ENCODE results near the gene CCDC57.

CCDC57 gene

GRCh38 chr17:82238472-82239201, 26.0 kb upstream of the CCDC57 start:
- peak overlapping the region; percentile 35 for H2AK5ac ChIP-seq (ENCODE audit: low read length, severe bottlenecking)
- no peak overlapping the region for H3K4ac ChIP-seq (ENCODE audit: low read depth in 1 of 2, low read length in 2 of 2)
- peak overlapping the region in 1 of 2 experiments; percentile 34 for H3K23ac ChIP-seq (ENCODE audit: low read length in 2 of 2)
- DNase-seq, result no peak
- no peak overlapping the region for H2AFZ ChIP-seq (ENCODE audit: low read depth, low read length)
- H3K4me3 ChIP-seq (ENCODE audit: insufficient read depth in 1 of 2, low read depth in 1 of 2, low read length in 2 of 2), result no peak overlapping the region
- H3K27me3 ChIP-seq (ENCODE audit: control insufficient read depth in 1 of 2, insufficient read depth in 1 of 2, low read length in 2 of 2), result no peaks in the 10 kb centered on the region
- no peak overlapping the region for H3K9ac ChIP-seq (ENCODE audit: low read length)
- peaks cover 46 to 89% of the 10 kb centered on the region in 2 experiments for H3K36me3 ChIP-seq (ENCODE audit: control insufficient read depth in 1 of 2, insufficient read depth in 2 of 2, low read depth in 1 of 2, low read length in 2 of 2)
- 83% methylated on average over 33 of the region's 33 CpGs for WGBS
- H2BK12ac ChIP-seq (ENCODE audit: low read length in 2 of 2), result no peak overlapping the region
- peaks cover 91% of the 10 kb centered on the region for H3K4me1 ChIP-seq (ENCODE audit: control insufficient read depth, insufficient read depth, low read depth, low read length)
- H3K14ac ChIP-seq (ENCODE audit: low read length in 2 of 2), result no peak overlapping the region
- H4K8ac ChIP-seq (ENCODE audit: low read length), result no peak overlapping the region
- no peak overlapping the region for H3K4me2 ChIP-seq (ENCODE audit: low read length, poor library complexity, severe bottlenecking)
- no peak overlapping the region for H2BK5ac ChIP-seq (ENCODE audit: low read depth, low read length, poor library complexity, severe bottlenecking)
- no peak overlapping the region for H2BK15ac ChIP-seq (ENCODE audit: low read depth, poor library complexity, severe bottlenecking)
- peaks cover 15% of the 10 kb centered on the region for H3K79me1 ChIP-seq (replicated peaks; ENCODE audit: low read length, poor library complexity, severe bottlenecking)
- peak overlapping the region in 1 of 2 experiments; percentile 19 for H3K18ac ChIP-seq (ENCODE audit: low read depth in 1 of 2, low read length in 2 of 2)
- H2BK120ac ChIP-seq (ENCODE audit: low read depth, low read length), result no peak overlapping the region
- H4K91ac ChIP-seq (ENCODE audit: low read length), result no peak overlapping the region
- H3K27ac ChIP-seq (ENCODE audit: low read length, poor library complexity, severe bottlenecking), result peak overlapping the region; percentile 7
- H3K9me3 ChIP-seq (ENCODE audit: control insufficient read depth, low read length), result no peaks in the 10 kb centered on the region

GRCh38 chr17:82237746-82238471, 25.3 kb upstream of the CCDC57 start:
- Histone ChIP-seq H3K9ac (ENCODE audit: low read length) (no peak overlapping the region), H3K79me1 (replicated peaks; ENCODE audit: low read length, poor library complexity, severe bottlenecking) (peaks cover 15% of the 10 kb centered on the region), H2BK120ac (ENCODE audit: low read depth, low read length) (no peak overlapping the region), H3K14ac (ENCODE audit: low read length in 2 of 2) (no peak overlapping the region), H2AFZ (ENCODE audit: low read depth, low read length) (no peak overlapping the region), H3K27ac (ENCODE audit: low read length, poor library complexity, severe bottlenecking) (no peak overlapping the region), H3K4me3 (ENCODE audit: insufficient read depth in 1 of 2, low read depth in 1 of 2, low read length in 2 of 2) (no peak overlapping the region), H3K4me1 (ENCODE audit: control insufficient read depth, insufficient read depth, low read depth, low read length) (peaks cover 93% of the 10 kb centered on the region), H2BK5ac (ENCODE audit: low read depth, low read length, poor library complexity, severe bottlenecking) (no peak overlapping the region), H3K36me3 (ENCODE audit: control insufficient read depth in 1 of 2, insufficient read depth in 2 of 2, low read depth in 1 of 2, low read length in 2 of 2) (peaks cover 40 to 87% of the 10 kb centered on the region in 2 experiments), H2BK15ac (ENCODE audit: low read depth, poor library complexity, severe bottlenecking) (peak overlapping the region; percentile 1), H2AK5ac (ENCODE audit: low read length, severe bottlenecking) (peak overlapping the region; percentile 35), H3K27me3 (ENCODE audit: control insufficient read depth in 1 of 2, insufficient read depth in 1 of 2, low read length in 2 of 2) (no peaks in the 10 kb centered on the region), H3K18ac (ENCODE audit: low read depth in 1 of 2, low read length in 2 of 2) (no peak overlapping the region), H4K8ac (ENCODE audit: low read length) (no peak overlapping the region), H3K9me3 (ENCODE audit: control insufficient read depth, low read length) (no peaks in the 10 kb centered on the region), H3K4me2 (ENCODE audit: low read length, poor library complexity, severe bottlenecking) (no peak overlapping the region), H2BK12ac (ENCODE audit: low read length in 2 of 2) (no peak overlapping the region), H4K91ac (ENCODE audit: low read length) (no peak overlapping the region), H3K23ac (ENCODE audit: low read length in 2 of 2) (no peak overlapping the region), H3K4ac (ENCODE audit: low read depth in 1 of 2, low read length in 2 of 2) (no peak overlapping the region)
- 90% methylated on average over 34 of the region's 34 CpGs for WGBS
- no peak for DNase-seq

GRCh38 chr17:82237083-82237745, 24.6 kb upstream of the CCDC57 start:
- no peak overlapping the region for H2BK15ac ChIP-seq (ENCODE audit: low read depth, poor library complexity, severe bottlenecking)
- no peak overlapping the region for H2AFZ ChIP-seq (ENCODE audit: low read depth, low read length)
- no peaks in the 10 kb centered on the region for H3K27me3 ChIP-seq (ENCODE audit: control insufficient read depth in 1 of 2, insufficient read depth in 1 of 2, low read length in 2 of 2)
- no peak overlapping the region for H3K4me2 ChIP-seq (ENCODE audit: low read length, poor library complexity, severe bottlenecking)
- H3K4me1 ChIP-seq (ENCODE audit: control insufficient read depth, insufficient read depth, low read depth, low read length), result peaks cover 94% of the 10 kb centered on the region
- no peak overlapping the region for H2BK120ac ChIP-seq (ENCODE audit: low read depth, low read length)
- WGBS, result 96% methylated on average over 59 of the region's 59 CpGs
- no peaks in the 10 kb centered on the region for H3K9me3 ChIP-seq (ENCODE audit: control insufficient read depth, low read length)
- no peak overlapping the region for H3K27ac ChIP-seq (ENCODE audit: low read length, poor library complexity, severe bottlenecking)
- no peak overlapping the region for H3K9ac ChIP-seq (ENCODE audit: low read length)
- no peak overlapping the region for H3K4ac ChIP-seq (ENCODE audit: low read depth in 1 of 2, low read length in 2 of 2)
- peaks cover 34 to 81% of the 10 kb centered on the region in 2 experiments for H3K36me3 ChIP-seq (ENCODE audit: control insufficient read depth in 1 of 2, insufficient read depth in 2 of 2, low read depth in 1 of 2, low read length in 2 of 2)
- H2BK5ac ChIP-seq (ENCODE audit: low read depth, low read length, poor library complexity, severe bottlenecking), result no peak overlapping the region
- no peak overlapping the region for H2BK12ac ChIP-seq (ENCODE audit: low read length in 2 of 2)
- no peak overlapping the region for H3K23ac ChIP-seq (ENCODE audit: low read length in 2 of 2)
- no peak overlapping the region for H3K4me3 ChIP-seq (ENCODE audit: insufficient read depth in 1 of 2, low read depth in 1 of 2, low read length in 2 of 2)
- H2AK5ac ChIP-seq (ENCODE audit: low read length, severe bottlenecking), result no peak overlapping the region
- H3K14ac ChIP-seq (ENCODE audit: low read length in 2 of 2), result no peak overlapping the region
- peaks cover 15% of the 10 kb centered on the region for H3K79me1 ChIP-seq (replicated peaks; ENCODE audit: low read length, poor library complexity, severe bottlenecking)
- H4K91ac ChIP-seq (ENCODE audit: low read length), result no peak overlapping the region
- no peak overlapping the region for H4K8ac ChIP-seq (ENCODE audit: low read length)
- H3K18ac ChIP-seq (ENCODE audit: low read depth in 1 of 2, low read length in 2 of 2), result no peak overlapping the region
- no peak for DNase-seq
